ENCODE results near the gene IL1R1.
"Not testable (repeated sequence)": the region's sequence is repeated elsewhere in the genome, so short reads cannot be mapped to it uniquely, and the experiment has no call there.

DNA sequence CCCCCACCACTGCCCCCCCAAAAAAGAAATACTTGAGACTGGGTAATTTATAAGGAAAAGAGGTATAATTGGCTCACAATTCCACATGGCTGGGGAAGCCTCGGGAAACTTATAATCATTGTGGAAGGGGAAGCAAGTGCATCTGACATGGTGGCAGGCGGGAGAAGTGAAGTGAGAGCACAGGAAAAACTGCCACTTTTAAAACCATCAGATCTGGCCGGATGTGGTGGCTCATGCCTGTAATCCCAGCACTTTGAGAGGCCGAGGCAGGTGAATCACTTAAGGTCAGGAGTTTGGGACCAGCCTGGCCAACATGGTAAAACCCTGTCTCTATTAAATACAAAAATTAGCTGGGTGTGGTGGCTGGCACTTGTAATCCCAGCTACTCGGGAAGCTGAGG, 18.1 kb upstream of the IL1R1 start:
- TF ChIP-seq, protein P1, sequence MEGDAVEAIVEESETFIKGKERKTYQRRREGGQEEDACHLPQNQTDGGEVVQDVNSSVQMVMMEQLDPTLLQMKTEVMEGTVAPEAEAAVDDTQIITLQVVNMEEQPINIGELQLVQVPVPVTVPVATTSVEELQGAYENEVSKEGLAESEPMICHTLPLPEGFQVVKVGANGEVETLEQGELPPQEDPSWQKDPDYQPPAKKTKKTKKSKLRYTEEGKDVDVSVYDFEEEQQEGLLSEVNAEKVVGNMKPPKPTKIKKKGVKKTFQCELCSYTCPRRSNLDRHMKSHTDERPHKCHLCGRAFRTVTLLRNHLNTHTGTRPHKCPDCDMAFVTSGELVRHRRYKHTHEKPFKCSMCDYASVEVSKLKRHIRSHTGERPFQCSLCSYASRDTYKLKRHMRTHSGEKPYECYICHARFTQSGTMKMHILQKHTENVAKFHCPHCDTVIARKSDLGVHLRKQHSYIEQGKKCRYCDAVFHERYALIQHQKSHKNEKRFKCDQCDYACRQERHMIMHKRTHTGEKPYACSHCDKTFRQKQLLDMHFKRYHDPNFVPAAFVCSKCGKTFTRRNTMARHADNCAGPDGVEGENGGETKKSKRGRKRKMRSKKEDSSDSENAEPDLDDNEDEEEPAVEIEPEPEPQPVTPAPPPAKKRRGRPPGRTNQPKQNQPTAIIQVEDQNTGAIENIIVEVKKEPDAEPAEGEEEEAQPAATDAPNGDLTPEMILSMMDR (conservative IDR thresholded peaks at IDR 0.05 in 1 of 2, IDR thresholded peaks at IDR 0.05 in 1 of 2; ENCODE audit: extremely low read depth in 1 of 2, insufficient read depth in 1 of 2, low read depth in 1 of 2, low read length in 2 of 2): not testable (repeated sequence)
- TF ChIP-seq EZH2 (IDR thresholded peaks at IDR 0.05; ENCODE audit: borderline replicate concordance, low read length): not testable (repeated sequence)
